Gastrocnemius medialis (tissue), 4 donors: ENCODE data around the gene MTFR1L.

Source experiments
- CTCF ChIP-seq, 5 experiments: fragments of 450-650 bp in 3 of 5; fragments of 200-600 bp in 2 of 5; sonication (generic) in 2 of 5; IDR thresholded peaks in 4 of 5; conservative IDR thresholded peaks in 1 of 5; 1 replicate in 4 of 5; 2 replicates in 1 of 5; pipeline ENCODE4 v1.5.1; 2016 to 2019; ENCODE audit warnings: antibody characterized with exemption in 5 of 5, mild to moderate bottlenecking in 3 of 5, moderate library complexity in 3 of 5
- POLR2A ChIP-seq, 2 donors: fragments of 450-650 bp; IDR thresholded peaks; one replicate each; pipeline ENCODE4 v1.6.1; 2017; ENCODE audit warnings: antibody characterized with exemption in 2 of 2, mild to moderate bottlenecking in 2 of 2, moderate library complexity in 2 of 2

DNA sequence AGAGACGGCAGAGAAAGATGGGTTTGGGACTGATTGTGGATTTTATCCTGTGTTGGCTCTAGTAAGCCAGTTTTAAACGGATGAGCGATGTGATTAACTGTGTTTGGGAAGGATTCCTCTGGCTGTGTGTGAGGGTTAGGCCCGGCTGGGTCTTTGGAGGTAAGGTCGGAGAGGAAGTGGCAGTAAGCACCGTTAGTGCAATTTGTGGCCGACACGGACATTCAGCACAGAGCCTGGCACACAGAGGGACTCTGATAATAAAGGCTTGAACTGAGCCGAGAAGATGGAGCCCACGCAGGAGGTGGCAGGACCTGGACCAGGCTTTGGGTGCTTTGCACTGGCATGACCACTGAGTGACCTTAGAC lies 1.3 kb downstream of the MTFR1L start:
- no peak for TF ChIP-seq CTCF (IDR thresholded peaks at IDR 0.05 in 4 of 5, conservative IDR thresholded peaks at IDR 0.05 in 1 of 5)
- no peak for TF ChIP-seq POLR2A (IDR thresholded peaks at IDR 0.05)
